ENCODE measurements around the gene EN1. TPM values are rescaled to one million over a fixed set of nuclear protein-coding genes. Genes with fewer than 3 reads are reported as not detected.

The EN1 gene
- not detected in 2 replicates for total RNA-seq

DNA sequence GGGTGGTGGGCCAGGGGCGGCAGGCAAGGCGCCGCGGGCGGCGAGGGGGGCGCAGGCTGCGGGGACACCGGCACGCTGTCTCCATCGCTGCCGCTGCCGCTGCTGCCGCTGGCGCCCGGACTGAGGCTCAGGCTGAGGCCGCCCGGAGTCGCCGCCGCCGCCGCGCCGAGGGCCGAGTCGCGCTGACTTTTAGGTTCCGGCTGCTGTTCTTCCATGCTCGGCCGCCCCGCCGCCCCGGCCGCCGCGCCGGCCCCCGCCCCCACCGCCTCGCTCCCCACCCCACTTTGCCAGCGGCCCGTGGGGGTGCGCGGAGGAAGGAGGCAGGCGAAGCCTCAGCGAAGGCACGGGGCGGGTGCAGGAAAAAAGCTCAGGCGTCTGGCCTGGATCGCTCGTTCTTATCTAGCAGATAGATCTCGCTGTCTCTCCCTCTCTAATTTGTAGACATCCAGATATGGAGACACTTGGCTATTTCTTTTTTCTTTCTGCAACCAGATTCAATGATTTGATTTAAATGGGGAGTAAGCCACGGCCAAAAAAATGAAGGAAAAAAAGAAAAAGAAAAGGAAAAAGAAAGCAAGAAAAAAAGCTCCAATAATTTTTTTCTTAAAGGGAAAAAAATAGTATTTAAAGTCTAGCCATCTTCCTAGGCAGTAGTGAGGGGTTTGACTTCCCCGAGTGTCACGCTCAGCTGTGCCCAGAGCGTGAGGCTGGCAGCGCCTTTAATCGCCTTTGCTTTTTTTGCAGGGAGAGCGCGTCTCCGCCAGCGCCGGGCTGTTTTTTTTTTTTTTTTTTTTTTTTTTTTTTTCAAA lies at the start of gene EN1:
TSS of gene EN1 (minus strand) at position 696 of the 809 bp plus-strand sequence. CDS start at position 215, 481 bp downstream.
- Mint-ChIP-seq H3K27me3 (peaks cover 76% of the 10 kb centered on the region), H3K27ac (peak within 1 kb of the TSS; percentile 74), H3K36me3 (ENCODE audit: low read depth) (peaks cover 3% of the 10 kb centered on the region), H3K4me3 (no peak within 1 kb of the TSS), H3K4me1 (peaks cover 5% of the 10 kb centered on the region), H3K9me3 (peaks cover 3% of the 10 kb centered on the region)
- intact Hi-C loops (cut with micrococcal nuclease): no loop called here
- no peak for DNase-seq

- no peak for DNase-seq
- Mint-ChIP-seq H3K4me1 (no peaks in the 10 kb centered on the region), H3K36me3 (ENCODE audit: low read depth) (no peaks in the 10 kb centered on the region), H3K27ac (no peak overlapping the region), H3K4me3 (no peak overlapping the region), H3K9me3 (peaks cover 11% of the 10 kb centered on the region), H3K27me3 (no peaks in the 10 kb centered on the region)
- intact Hi-C loops (cut with micrococcal nuclease): no loop called here
Observed at GRCh38 chr2:118893100-118893499, 45.7 kb upstream of the EN1 start.

DNA sequence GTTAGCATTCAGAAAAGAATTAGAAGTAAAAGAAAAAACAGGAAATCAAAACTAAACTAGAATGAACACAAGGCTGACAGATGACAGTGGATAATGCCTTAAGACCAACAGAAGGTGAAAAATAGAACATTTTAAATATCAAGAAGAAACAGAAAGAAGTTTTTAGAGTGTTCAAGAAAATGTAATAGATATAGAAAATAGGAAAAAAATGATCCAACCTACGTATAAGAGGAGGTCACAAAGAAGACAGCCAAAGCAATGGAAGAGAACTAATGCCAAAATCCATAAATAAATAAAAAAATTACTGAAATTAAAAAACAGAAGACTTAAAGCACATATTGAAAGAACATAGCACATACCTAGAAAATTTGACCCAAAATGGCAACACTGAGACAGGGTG lies 42.5 kb upstream of the EN1 start:
- H3K4me3 Mint-ChIP-seq: no peak overlapping the region
- no peak overlapping the region for H3K27ac Mint-ChIP-seq
- no peaks in the 10 kb centered on the region for H3K36me3 Mint-ChIP-seq (ENCODE audit: low read depth)
- DNase-seq: no peak
- H3K4me1 Mint-ChIP-seq: no peaks in the 10 kb centered on the region
- intact Hi-C loops (cut with micrococcal nuclease): no loop called here
- no peaks in the 10 kb centered on the region for H3K27me3 Mint-ChIP-seq
- H3K9me3 Mint-ChIP-seq: peaks cover 11% of the 10 kb centered on the region

GRCh38 chr2:118883792-118884191 lies 36.3 kb upstream of the EN1 start:
- DNase-seq: no peak
- H3K4me1 Mint-ChIP-seq: peaks cover 4% of the 10 kb centered on the region
- intact Hi-C loops (cut with micrococcal nuclease): loop anchor here (5.0 kb wide), 1 partner anchor 779 kb away; no protein-coding TSS in a partner anchor
- H3K9me3 Mint-ChIP-seq: no peaks in the 10 kb centered on the region
- no peaks in the 10 kb centered on the region for H3K27me3 Mint-ChIP-seq
- no peak overlapping the region for H3K4me3 Mint-ChIP-seq
- H3K36me3 Mint-ChIP-seq (ENCODE audit: low read depth): no peaks in the 10 kb centered on the region
- H3K27ac Mint-ChIP-seq: no peak overlapping the region

DNA sequence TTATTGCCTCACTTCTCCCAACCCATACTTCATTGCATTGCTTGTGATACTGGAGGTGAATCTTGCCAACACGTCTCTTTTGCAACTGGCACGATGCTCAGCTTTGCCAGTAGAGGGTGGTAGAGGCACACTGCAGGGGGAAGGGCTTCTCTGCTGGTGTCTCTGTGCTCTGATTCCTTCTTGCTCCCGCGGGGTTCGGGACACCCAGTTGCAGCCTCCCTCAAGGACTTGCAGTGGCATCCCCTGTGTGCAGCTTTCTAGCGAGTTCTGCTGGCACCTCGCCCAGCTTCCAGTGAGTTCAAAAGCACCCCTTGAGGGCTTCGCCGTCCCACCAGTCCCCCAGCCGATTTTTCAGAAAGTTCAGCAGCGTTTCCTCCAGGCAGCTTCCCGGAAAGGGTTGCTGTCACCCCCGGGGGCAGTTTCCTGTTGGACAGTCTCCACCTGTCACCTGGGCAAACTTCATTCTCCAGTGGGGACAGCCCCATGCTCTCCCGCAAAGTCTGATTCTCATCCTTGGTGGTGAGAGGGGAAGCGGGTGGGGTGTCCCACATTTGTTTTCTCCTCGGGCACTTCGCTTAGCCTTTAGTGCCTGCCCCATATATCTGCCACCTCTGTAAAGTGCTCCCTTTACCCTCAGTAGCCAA lies 35.4 kb upstream of the EN1 start:
- Mint-ChIP-seq H3K27me3 (no peaks in the 10 kb centered on the region), H3K27ac (no peak overlapping the region), H3K4me3 (peak overlapping the region; percentile 74), H3K9me3 (no peaks in the 10 kb centered on the region), H3K4me1 (peaks cover 4% of the 10 kb centered on the region), H3K36me3 (ENCODE audit: low read depth) (no peaks in the 10 kb centered on the region)
- intact Hi-C loops (cut with micrococcal nuclease): loop anchor here (1.0 to 5.0 kb wide), 2 partner anchors 408 to 779 kb away; no protein-coding TSS in a partner anchor
- DNase-seq: peak; percentile 87

DNA sequence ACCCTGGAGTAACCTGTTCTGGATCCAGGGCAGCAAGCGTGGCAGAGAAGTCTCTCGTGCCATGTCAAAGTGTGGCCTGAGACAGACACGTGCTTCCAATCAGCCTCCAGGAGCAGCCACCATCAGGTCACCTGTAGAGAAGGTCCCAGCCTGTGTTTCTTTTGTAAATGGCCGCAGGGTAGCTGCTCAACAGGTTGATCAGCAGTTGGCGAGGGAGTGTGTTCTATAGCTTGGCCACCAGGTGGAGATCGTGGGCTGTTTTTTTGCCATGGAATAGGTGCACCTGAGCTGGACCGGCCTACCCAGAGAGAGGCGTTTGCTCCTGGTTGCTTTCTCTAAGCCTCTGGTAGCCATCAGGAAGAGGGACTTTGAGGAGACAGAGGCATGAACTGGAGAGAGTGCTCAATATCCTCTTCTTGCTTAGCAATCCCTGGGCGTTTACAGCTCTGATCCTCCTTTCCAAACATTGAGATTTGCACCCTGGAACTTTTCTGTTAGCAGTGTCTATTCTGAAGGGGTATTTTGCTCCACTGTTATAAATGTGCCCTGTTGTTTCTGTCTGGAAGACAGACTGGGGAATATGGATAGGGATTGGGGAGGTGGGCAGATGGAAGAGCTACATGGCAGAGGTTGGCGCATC lies 34.2 kb upstream of the EN1 start:
- peaks cover 4% of the 10 kb centered on the region for H3K4me1 Mint-ChIP-seq
- H3K27ac Mint-ChIP-seq: no peak overlapping the region
- peaks cover under 1% of the 10 kb centered on the region for H3K27me3 Mint-ChIP-seq
- peak; percentile 86 for DNase-seq
- H3K9me3 Mint-ChIP-seq: no peaks in the 10 kb centered on the region
- no peak overlapping the region for H3K4me3 Mint-ChIP-seq
- intact Hi-C loops (cut with micrococcal nuclease): loop anchor here (1.0 to 5.0 kb wide), 3 partner anchors 293 to 781 kb away; no protein-coding TSS in a partner anchor
- H3K36me3 Mint-ChIP-seq (ENCODE audit: low read depth): no peaks in the 10 kb centered on the region

DNA sequence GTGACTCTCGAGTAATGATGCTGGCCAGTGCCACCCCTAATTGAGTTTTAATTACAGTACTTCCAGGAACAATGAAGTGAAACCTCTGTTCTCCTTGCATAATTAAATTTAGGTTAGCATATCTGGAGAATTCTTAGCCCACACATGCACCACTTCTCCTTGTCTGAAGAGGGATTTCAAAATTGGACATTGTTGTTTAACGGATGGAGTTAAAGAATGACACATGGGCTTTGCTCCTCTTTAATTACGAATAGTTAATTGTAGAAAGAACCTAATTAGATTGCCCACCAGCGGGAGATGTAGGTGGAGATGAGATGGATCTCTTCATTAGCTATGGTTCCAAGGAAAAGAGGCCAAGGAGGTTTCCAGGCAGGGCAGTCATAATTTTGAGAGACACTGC lies 33.1 kb upstream of the EN1 start:
- intact Hi-C loops (cut with micrococcal nuclease): loop anchor here (5.0 kb wide), 1 partner anchor 782 kb away; no protein-coding TSS in a partner anchor
- Mint-ChIP-seq H3K36me3 (ENCODE audit: low read depth) (no peaks in the 10 kb centered on the region), H3K27ac (no peak overlapping the region), H3K27me3 (peaks cover 2% of the 10 kb centered on the region), H3K9me3 (no peaks in the 10 kb centered on the region), H3K4me1 (peaks cover 4% of the 10 kb centered on the region), H3K4me3 (no peak overlapping the region)
- DNase-seq: peak; percentile 48

DNA sequence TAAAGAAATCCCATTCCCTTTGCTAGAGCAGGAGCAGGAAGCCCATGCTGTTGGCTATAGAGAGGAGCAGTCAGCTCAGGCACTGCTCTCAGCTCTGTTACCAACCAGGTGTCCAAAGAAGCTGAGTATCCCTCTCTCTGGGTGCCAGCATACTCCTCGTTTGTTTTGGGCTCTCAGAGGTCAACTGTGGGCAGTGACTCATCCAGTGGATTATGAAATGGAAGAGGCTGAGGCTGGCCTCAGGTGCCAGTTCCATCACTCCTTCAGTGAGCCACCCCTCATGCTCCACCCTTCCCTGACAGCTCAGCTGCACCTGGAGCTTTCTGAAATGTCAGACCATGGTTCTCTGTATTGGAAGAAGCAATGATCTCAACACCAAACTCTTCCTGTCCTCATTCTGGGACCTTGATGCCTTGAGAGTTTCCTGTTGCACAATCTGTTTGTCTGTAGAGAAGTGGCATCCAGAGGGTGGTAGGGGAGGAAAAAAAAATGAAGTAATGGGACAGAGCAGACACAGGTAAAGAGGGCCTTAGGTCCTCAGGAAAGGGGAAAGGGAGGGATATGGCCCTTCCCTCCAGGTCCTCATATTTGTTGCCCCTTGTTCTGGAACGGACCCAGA lies 31.2 kb upstream of the EN1 start:
- Mint-ChIP-seq H3K4me3 (no peak overlapping the region), H3K9me3 (no peaks in the 10 kb centered on the region)
- intact Hi-C loops (cut with micrococcal nuclease): no loop called here

DNA sequence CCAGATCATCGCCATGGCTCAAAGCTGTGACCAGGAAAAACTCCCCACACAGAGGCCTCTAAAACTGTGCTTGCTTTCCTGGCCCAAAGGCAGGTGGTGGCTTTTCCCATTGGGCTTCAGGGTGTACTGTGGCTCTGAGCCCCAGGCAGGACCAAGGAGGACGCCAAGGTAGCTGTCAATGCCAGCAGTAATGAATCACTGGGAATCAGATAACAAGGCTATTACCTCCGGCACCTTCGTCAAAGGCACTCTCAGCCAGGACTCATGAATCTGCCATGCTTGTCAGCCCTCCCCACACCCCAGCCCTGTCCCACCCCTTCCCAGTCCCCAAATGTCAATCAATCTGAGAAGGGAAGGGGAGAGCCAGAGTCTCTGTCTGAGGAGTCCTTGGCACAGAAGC lies 27.9 kb upstream of the EN1 start:
- DNase-seq: no peak
- Mint-ChIP-seq H3K9me3 (no peaks in the 10 kb centered on the region), H3K27me3 (peaks cover 6% of the 10 kb centered on the region), H3K4me3 (no peak overlapping the region), H3K4me1 (no peaks in the 10 kb centered on the region), H3K36me3 (ENCODE audit: low read depth) (no peaks in the 10 kb centered on the region), H3K27ac (no peak overlapping the region)
- intact Hi-C loops (cut with micrococcal nuclease): no loop called here

More for the DNA sequence above, 31.2 kb upstream of the EN1 start:
- no peak overlapping the region for H3K27ac Mint-ChIP-seq
- peaks cover 4% of the 10 kb centered on the region for H3K4me1 Mint-ChIP-seq
- peak; percentile 34 for DNase-seq
- no peaks in the 10 kb centered on the region for H3K36me3 Mint-ChIP-seq (ENCODE audit: low read depth)
- peaks cover 2% of the 10 kb centered on the region for H3K27me3 Mint-ChIP-seq

DNA sequence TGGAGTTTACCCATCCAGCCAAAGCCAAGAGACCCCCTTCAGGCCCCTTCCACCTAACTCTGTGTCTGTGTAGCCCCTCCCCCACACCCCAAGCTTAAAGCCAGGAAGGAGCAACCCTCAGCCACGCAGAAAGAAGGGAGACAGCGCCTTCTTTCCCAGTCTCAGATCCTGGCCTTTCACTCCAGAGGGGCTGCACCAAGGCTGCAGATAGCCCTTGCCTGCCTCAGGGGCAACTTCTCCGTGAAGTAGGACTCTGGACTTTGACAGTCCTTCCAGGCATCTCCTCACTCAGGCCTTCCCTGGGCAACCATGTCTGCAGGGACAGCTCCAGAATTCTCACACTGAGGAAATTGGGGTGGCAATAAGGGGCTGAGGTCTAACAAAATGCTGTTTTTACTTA lies 26.9 kb upstream of the EN1 start:
- H3K4me3 Mint-ChIP-seq: no peak overlapping the region
- H3K27me3 Mint-ChIP-seq: peaks cover 6% of the 10 kb centered on the region
- H3K27ac Mint-ChIP-seq: no peak overlapping the region
- no peaks in the 10 kb centered on the region for H3K4me1 Mint-ChIP-seq
- H3K36me3 Mint-ChIP-seq (ENCODE audit: low read depth): no peaks in the 10 kb centered on the region
- peak; percentile 28 for DNase-seq
- no peaks in the 10 kb centered on the region for H3K9me3 Mint-ChIP-seq
- intact Hi-C loops (cut with micrococcal nuclease): no loop called here

- intact Hi-C loops (cut with micrococcal nuclease): no loop called here
- no peaks in the 10 kb centered on the region for H3K36me3 Mint-ChIP-seq (ENCODE audit: low read depth)
- DNase-seq: no peak
Observed at GRCh38 chr2:118865106-118865505, 17.7 kb upstream of the EN1 start.

DNA sequence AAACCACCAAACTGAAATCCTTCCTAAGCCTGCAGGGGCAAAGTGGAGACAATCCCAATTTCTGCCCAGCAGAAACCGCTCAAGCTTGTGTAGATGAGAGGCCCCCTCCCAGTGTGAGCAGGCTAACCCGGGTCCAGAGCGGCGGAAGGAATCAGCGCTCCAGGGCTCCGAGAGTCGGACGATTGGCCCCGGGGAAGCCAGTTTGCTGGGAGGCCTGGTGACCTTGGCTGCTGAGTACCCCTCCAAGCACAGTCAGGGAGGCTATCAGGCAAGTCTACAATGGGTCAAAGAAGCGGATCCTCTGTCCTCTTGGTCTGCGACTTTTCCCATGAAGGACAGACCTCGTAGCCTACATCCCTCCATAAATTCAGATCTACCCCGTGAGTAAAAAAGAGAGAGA lies 16.8 kb upstream of the EN1 start:
- DNase-seq: no peak
- Mint-ChIP-seq H3K36me3 (ENCODE audit: low read depth) (no peaks in the 10 kb centered on the region), H3K4me1 (no peaks in the 10 kb centered on the region), H3K27ac (no peak overlapping the region), H3K27me3 (peaks cover 37% of the 10 kb centered on the region), H3K9me3 (no peaks in the 10 kb centered on the region), H3K4me3 (no peak overlapping the region)
- intact Hi-C loops (cut with micrococcal nuclease): no loop called here

More at GRCh38 chr2:118865106-118865505, 17.7 kb upstream of the EN1 start:
- H3K9me3 Mint-ChIP-seq: no peaks in the 10 kb centered on the region
- peaks cover 29% of the 10 kb centered on the region for H3K27me3 Mint-ChIP-seq
- H3K4me3 Mint-ChIP-seq: no peak overlapping the region
- H3K27ac Mint-ChIP-seq: no peak overlapping the region
- H3K4me1 Mint-ChIP-seq: no peaks in the 10 kb centered on the region

- H3K27me3 Mint-ChIP-seq: peaks cover 48% of the 10 kb centered on the region
- H3K4me3 Mint-ChIP-seq: no peak overlapping the region
- H3K27ac Mint-ChIP-seq: no peak overlapping the region
- no peaks in the 10 kb centered on the region for H3K4me1 Mint-ChIP-seq
- no peak for DNase-seq
- peaks cover 2% of the 10 kb centered on the region for H3K36me3 Mint-ChIP-seq (ENCODE audit: low read depth)
- no peaks in the 10 kb centered on the region for H3K9me3 Mint-ChIP-seq
- intact Hi-C loops (cut with micrococcal nuclease): no loop called here
Observed at GRCh38 chr2:118861731-118862130, 14.3 kb upstream of the EN1 start.

All from activated CD4-positive, alpha-beta T cell treated with anti-CD3 and anti-CD28 coated beads, Interleukin-2, amount 10 ng/mL, durations not matched to agents 24 days and 14 days (primary cell).